Medulla oblongata (tissue), 1 donor: ENCODE data around the gene PDZRN3.
"Not testable (repeated sequence)": the region's sequence is repeated elsewhere in the genome, so short reads cannot be mapped to it uniquely, and the experiment has no call there.

ENCODE experiments used
- DNase-seq: peaks from one replicate; pipeline ENCODE4 v3.0.0-alpha.2; 2015; ENCODE audit errors: extremely low spot score

PDZRN3 gene

GRCh38 chr3:73491287-73491662 lies 133.5 kb downstream of the PDZRN3 start:
- DNase-seq = no peak

- DNase-seq = no peak
These were observed 134.1 kb downstream of the PDZRN3 start for GRCh38 chr3:73490453-73491286.

- DNase-seq = no peak
These were observed 138.8 kb downstream of the PDZRN3 start for GRCh38 chr3:73485877-73486330.

GRCh38 chr3:73484656-73485248 lies 140.0 kb downstream of the PDZRN3 start:
- DNase-seq = no peak

GRCh38 chr3:73481888-73482287 lies 142.9 kb downstream of the PDZRN3 start:
- DNase-seq = no peak

GRCh38 chr3:73480187-73480672 lies 144.5 kb downstream of the PDZRN3 start:
- peak; percentile 43 for DNase-seq

- no peak for DNase-seq
These were observed 145.4 kb downstream of the PDZRN3 start for GRCh38 chr3:73479325-73479724.

GRCh38 chr3:73478858-73479257 lies 145.9 kb downstream of the PDZRN3 start:
- DNase-seq = no peak

GRCh38 chr3:73475717-73476116 lies 149.0 kb downstream of the PDZRN3 start:
- DNase-seq = no peak

GRCh38 chr3:73475175-73475574 lies 149.6 kb downstream of the PDZRN3 start:
- no peak for DNase-seq

GRCh38 chr3:73474619-73475018 lies 150.1 kb downstream of the PDZRN3 start:
- no peak for DNase-seq

- DNase-seq = no peak
These were observed 150.8 kb downstream of the PDZRN3 start for GRCh38 chr3:73473898-73474416.

- DNase-seq = no peak
These were observed 151.4 kb downstream of the PDZRN3 start for GRCh38 chr3:73473181-73473897.

GRCh38 chr3:73471986-73472787 lies 152.6 kb downstream of the PDZRN3 start:
- no peak for DNase-seq

GRCh38 chr3:73470860-73471259 lies 153.9 kb downstream of the PDZRN3 start:
- no peak for DNase-seq

- DNase-seq = no peak
These were observed 155.4 kb downstream of the PDZRN3 start for GRCh38 chr3:73469331-73469730.

- DNase-seq = no peak
These were observed 157.5 kb downstream of the PDZRN3 start for GRCh38 chr3:73467211-73467610.

GRCh38 chr3:73465926-73466325 lies 158.8 kb downstream of the PDZRN3 start:
- DNase-seq = no peak

- DNase-seq = not testable (repeated sequence)
These were observed 160.6 kb downstream of the PDZRN3 start for GRCh38 chr3:73464126-73464525.

GRCh38 chr3:73461547-73461946 lies 163.2 kb downstream of the PDZRN3 start:
- DNase-seq = no peak

- no peak for DNase-seq
These were observed 165.0 kb downstream of the PDZRN3 start for GRCh38 chr3:73459711-73460110.
